Medulla oblongata (tissue), 1 donor: ENCODE measurements around the gene MYCN.
"Not testable (repeated sequence)": the region's sequence is repeated elsewhere in the genome, so short reads cannot be mapped to it uniquely, and the experiment has no call there.

Experiments
- DNase-seq: peaks from one replicate; pipeline ENCODE4 v3.0.0-alpha.2; 2015; ENCODE audit errors: extremely low spot score

MYCN gene

GRCh38 chr2:15957881-15958713, 17.7 kb downstream of the MYCN start:
- no peak for DNase-seq

GRCh38 chr2:15959331-15960153, 19.2 kb downstream of the MYCN start:
- no peak for DNase-seq

- not testable (repeated sequence) for DNase-seq
These were observed 19.8 kb downstream of the MYCN start for GRCh38 chr2:15960154-15960520.

GRCh38 chr2:15963109-15963976, 23.0 kb downstream of the MYCN start:
- not testable (repeated sequence) for DNase-seq

GRCh38 chr2:15963977-15964670, 23.8 kb downstream of the MYCN start:
- no peak for DNase-seq

GRCh38 chr2:15964936-15965563, 24.7 kb downstream of the MYCN start:
- DNase-seq: no peak

GRCh38 chr2:15965564-15966019, 25.2 kb downstream of the MYCN start:
- DNase-seq: no peak

GRCh38 chr2:15967415-15968279, 27.3 kb downstream of the MYCN start:
- no peak for DNase-seq

- no peak for DNase-seq
These were observed 28.2 kb downstream of the MYCN start for GRCh38 chr2:15968280-15969178.

GRCh38 chr2:15969214-15969613, 28.9 kb downstream of the MYCN start:
- no peak for DNase-seq

- DNase-seq: no peak
These were observed 30.4 kb downstream of the MYCN start for GRCh38 chr2:15970701-15971100.

- DNase-seq: no peak
These were observed 31.0 kb downstream of the MYCN start for GRCh38 chr2:15971351-15971750.

GRCh38 chr2:15971831-15972522, 31.6 kb downstream of the MYCN start:
- no peak for DNase-seq

- no peak for DNase-seq
These were observed 33.4 kb downstream of the MYCN start for GRCh38 chr2:15973481-15974401.

GRCh38 chr2:15974565-15975260, 34.4 kb downstream of the MYCN start:
- DNase-seq: no peak

GRCh38 chr2:15975261-15975600, 34.9 kb downstream of the MYCN start:
- no peak for DNase-seq

GRCh38 chr2:15975676-15976075, 35.3 kb downstream of the MYCN start:
- DNase-seq: no peak
